Neuron (in vitro differentiated cells): ENCODE data around the gene NFAM1.

Experiments
- H2AFZ ChIP-seq: one replicate; pipeline ENCODE4 v1.6.1; 2013; ENCODE audit warnings: low read depth, mild to moderate bottlenecking, inconsistent platforms, low read length, moderate library complexity
- H3K27me3 ChIP-seq: one replicate; pipeline ENCODE4 v1.6.1; 2013; ENCODE audit warnings: low read length; ENCODE audit not compliant: insufficient read depth
- H3K36me3 ChIP-seq: one replicate; pipeline ENCODE4 v1.6.1; 2013; ENCODE audit warnings: low read length; ENCODE audit not compliant: insufficient read depth
- H3K4me1 ChIP-seq: one replicate; pipeline ENCODE4 v1.6.1; 2013; ENCODE audit warnings: low read length; ENCODE audit not compliant: insufficient read depth
- H3K4me3 ChIP-seq: 2 replicates; pipeline ENCODE4 v1.5.1; 2013; ENCODE audit warnings: mild to moderate bottlenecking, low read length, moderate library complexity
- H3K9me3 ChIP-seq: one replicate; pipeline ENCODE4 v1.6.1; 2013; ENCODE audit warnings: low read length

The NFAM1 gene

DNA sequence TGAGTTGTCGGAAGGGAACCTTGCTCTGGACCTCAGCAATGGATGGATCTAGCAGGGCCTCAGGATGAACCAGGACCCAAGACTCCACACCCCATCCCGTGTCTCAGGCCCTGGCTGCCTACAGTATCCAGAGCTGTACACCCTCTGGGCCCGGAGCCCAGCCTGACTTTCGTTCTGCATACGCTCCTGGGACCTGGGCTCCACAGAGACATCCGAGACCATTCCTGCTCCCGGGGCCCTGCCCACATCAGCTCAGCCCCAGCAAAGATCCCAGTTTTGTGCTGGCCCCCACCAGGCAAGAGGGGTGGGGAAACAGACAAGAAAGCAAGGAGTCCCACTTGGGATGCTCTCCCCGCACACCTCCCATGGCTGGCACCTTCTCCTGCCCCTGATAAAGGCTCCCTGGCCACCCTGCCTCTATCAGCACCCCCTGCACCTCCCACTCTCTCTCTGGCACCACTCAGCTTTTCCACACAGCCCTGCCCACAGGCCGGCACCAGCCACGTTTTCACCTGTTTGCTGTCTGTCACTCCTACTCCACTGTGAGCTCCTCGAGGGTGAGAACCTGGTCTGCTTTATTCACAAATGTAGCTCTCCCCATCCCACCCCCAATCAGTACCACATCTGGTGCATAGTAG, 97.2 kb downstream of the NFAM1 start:
- Histone ChIP-seq H3K36me3 (no peaks in the 10 kb centered on the region), H3K9me3 (no peaks in the 10 kb centered on the region), H3K27me3 (no peaks in the 10 kb centered on the region), H3K4me3 (no peak overlapping the region), H2AFZ (no peak overlapping the region), H3K4me1 (peaks cover 12% of the 10 kb centered on the region)

DNA sequence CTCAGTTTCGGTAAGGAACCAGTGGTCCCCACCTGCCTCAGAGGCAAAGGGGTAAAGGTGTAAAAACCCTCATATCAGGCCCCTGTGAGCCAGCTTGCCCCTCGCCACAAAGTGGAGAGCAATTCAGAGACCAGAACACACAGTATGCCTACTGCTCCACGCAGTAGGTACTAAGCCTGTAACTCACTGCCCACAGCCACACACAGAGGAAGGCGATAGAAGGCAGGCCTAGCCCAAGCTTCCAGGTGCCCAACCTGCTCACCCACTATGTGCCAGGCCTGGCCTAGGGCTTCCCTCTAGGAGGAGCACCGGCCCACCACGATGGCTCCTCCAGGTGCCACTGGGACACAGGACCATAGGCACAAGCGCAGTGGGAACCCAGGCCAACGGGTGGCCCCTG, 98.7 kb downstream of the NFAM1 start:
- peaks cover 1% of the 10 kb centered on the region for H3K4me1 ChIP-seq

DNA sequence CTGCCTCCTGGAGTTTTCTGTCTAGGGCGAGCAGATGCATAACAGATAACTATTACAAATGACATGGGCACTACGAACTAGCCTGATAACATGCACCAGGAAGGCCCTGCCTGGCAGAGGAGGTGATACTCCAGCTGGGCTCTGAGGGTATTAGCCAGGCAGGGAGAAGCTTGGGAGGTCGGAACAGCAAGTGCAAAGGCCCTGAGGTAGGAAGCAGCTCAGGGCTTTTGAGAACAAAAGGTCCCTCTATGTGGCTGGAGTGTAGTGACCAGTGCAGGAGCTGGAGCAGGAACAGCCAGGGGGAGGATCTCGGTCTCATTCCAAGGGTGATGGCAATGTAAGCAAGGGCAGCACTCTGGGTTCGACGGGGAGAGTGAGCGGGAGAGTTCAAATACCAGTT, 100.1 kb downstream of the NFAM1 start:
- no peaks in the 10 kb centered on the region for H3K27me3 ChIP-seq
- no peaks in the 10 kb centered on the region for H3K36me3 ChIP-seq
- no peaks in the 10 kb centered on the region for H3K4me1 ChIP-seq
- no peaks in the 10 kb centered on the region for H3K9me3 ChIP-seq
- no peak overlapping the region for H3K4me3 ChIP-seq
- H2AFZ ChIP-seq, result no peak overlapping the region

More for the DNA sequence above, 98.7 kb downstream of the NFAM1 start:
- Histone ChIP-seq H3K9me3 (no peaks in the 10 kb centered on the region), H2AFZ (no peak overlapping the region), H3K36me3 (no peaks in the 10 kb centered on the region), H3K4me3 (no peak overlapping the region), H3K27me3 (no peaks in the 10 kb centered on the region)

DNA sequence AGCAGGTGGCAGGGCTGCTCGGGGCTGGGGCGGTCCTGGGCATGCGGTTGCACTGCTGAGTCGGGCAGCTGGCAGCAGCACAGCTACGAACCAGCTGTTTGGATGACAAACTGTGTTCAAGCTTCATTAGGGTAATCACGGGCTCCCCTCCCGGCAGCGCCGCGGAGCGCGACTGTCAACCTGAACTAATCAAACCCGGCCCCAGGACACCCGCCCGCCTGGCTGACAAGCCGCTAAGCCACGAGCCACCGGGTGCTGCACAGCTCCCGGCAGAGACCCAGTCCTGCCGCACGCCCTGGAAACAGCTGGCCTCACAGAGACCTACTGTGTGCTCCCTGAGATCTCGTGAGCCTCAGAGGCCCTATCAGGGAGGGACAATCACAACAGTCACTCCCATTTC, 101.2 kb downstream of the NFAM1 start:
- H3K36me3 ChIP-seq, result no peaks in the 10 kb centered on the region
- no peak overlapping the region for H2AFZ ChIP-seq
- no peaks in the 10 kb centered on the region for H3K4me1 ChIP-seq
- no peaks in the 10 kb centered on the region for H3K27me3 ChIP-seq
- no peaks in the 10 kb centered on the region for H3K9me3 ChIP-seq
- no peak overlapping the region for H3K4me3 ChIP-seq
